Measurements from ENCODE around the gene MFAP4. TPM values are rescaled to one million over a fixed set of nuclear protein-coding genes. Genes with fewer than 3 reads are reported as not detected.

MFAP4 gene
- total RNA-seq, 4 donors from 2014 or later, result 30.6 to 131 (median 53.4) TPM

DNA sequence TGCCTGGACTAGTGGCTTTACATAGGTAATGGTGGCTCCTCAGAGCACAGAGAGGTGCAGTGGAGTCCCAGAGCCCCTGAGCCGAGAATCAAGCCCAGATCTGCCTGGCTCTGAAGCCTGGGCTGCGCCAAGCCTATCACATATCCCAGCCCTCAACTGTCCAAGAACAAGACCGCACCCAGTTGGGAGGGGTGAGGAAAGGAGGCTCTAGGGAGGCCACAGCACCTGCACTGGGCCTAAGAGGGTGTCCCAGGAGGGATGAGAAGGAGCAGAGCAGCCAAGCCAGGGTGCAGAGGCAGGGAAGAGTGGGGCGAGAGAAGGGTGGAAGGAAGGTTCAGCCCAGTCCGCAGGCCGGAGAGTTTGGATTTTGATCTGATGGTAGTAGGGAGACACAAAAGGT, 23.1 kb upstream of the MFAP4 start:
- peaks cover 0 to 12% (median 0%) of the 10 kb centered on the region in 4 donors for H3K4me1 ChIP-seq
- no peak overlapping the region for H3K27ac ChIP-seq
- no peaks in the 10 kb centered on the region for H3K36me3 ChIP-seq
- H3K4me3 ChIP-seq, result no peak overlapping the region
- no peaks in the 10 kb centered on the region for H3K9me3 ChIP-seq
- TF ChIP-seq, protein P1, sequence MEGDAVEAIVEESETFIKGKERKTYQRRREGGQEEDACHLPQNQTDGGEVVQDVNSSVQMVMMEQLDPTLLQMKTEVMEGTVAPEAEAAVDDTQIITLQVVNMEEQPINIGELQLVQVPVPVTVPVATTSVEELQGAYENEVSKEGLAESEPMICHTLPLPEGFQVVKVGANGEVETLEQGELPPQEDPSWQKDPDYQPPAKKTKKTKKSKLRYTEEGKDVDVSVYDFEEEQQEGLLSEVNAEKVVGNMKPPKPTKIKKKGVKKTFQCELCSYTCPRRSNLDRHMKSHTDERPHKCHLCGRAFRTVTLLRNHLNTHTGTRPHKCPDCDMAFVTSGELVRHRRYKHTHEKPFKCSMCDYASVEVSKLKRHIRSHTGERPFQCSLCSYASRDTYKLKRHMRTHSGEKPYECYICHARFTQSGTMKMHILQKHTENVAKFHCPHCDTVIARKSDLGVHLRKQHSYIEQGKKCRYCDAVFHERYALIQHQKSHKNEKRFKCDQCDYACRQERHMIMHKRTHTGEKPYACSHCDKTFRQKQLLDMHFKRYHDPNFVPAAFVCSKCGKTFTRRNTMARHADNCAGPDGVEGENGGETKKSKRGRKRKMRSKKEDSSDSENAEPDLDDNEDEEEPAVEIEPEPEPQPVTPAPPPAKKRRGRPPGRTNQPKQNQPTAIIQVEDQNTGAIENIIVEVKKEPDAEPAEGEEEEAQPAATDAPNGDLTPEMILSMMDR (IDR thresholded peaks at IDR 0.05), result no peak
- TF ChIP-seq POLR2A (IDR thresholded peaks at IDR 0.05) (no peak), EP300 (IDR thresholded peaks at IDR 0.05) (no peak)
- H3K27me3 ChIP-seq, result no peaks in the 10 kb centered on the region
- no peak for DNase-seq (ENCODE audit: low spot score in 2 of 2)
- 93% methylated on average over 4 to 6 of the region's 6 CpGs for WGBS, 2 donors

DNA sequence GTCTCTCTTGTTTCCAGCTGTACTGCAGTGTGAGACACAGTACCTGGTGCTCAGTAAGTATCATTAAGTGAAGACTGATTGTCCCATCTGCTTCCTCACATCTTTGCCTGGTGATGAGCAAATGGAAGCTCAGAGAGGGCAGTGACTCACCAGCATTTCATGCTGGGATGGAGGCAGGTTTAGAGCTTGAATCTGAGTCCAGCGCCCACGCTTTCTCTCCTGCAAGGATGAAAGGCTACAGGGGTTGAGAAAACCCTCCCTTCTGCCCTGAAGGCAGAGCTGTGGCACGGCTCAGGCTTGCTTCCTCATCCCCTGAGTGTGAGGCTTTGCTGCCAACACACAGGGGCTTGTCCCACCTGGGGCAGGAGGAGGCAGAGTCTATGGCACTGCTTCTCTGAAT, 22.5 kb upstream of the MFAP4 start:
- TF ChIP-seq, protein P1 (IDR thresholded peaks at IDR 0.05), result no peak
- no peak for TF ChIP-seq POLR2A (IDR thresholded peaks at IDR 0.05)
- no peak for TF ChIP-seq EP300 (IDR thresholded peaks at IDR 0.05)
- H3K27me3 ChIP-seq, result no peaks in the 10 kb centered on the region
- H3K27ac ChIP-seq, result no peak overlapping the region
- 76 to 91% methylated on average over 3 of the region's 3 CpGs for WGBS, 2 donors
- H3K4me3 ChIP-seq, result no peak overlapping the region
- H3K36me3 ChIP-seq, result no peaks in the 10 kb centered on the region
- H3K4me1 ChIP-seq, result peaks cover 0 to 12% (median 0%) of the 10 kb centered on the region in 4 donors
- no peaks in the 10 kb centered on the region for H3K9me3 ChIP-seq
- DNase-seq (ENCODE audit: low spot score in 2 of 2), result no peak

DNA sequence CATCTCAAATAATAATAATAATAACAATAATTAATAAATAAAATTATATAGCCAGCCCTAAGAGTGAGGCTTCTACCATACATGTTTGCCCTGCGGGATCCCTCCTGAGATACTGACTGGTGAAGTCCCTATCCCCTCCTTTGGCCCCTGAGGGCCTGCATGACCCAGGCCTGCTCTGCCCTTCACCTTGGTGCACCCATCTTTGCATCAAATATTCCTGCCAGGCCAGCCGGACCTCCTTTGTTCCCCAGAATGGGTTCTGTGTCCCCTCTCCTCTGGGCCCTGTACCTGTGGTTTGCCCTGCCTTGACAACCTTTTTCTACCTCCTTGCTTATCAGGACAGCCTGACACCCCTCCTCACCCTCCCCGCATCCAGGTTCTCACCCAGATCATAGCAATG, 22.1 kb upstream of the MFAP4 start:
- no peak for DNase-seq (ENCODE audit: low spot score in 2 of 2)
- Histone ChIP-seq H3K27me3 (no peaks in the 10 kb centered on the region), H3K36me3 (no peaks in the 10 kb centered on the region), H3K4me3 (no peak overlapping the region), H3K9me3 (no peaks in the 10 kb centered on the region), H3K4me1 (peaks cover 0 to 12% (median 0%) of the 10 kb centered on the region in 4 donors), H3K27ac (no peak overlapping the region)
- WGBS, 2 donors, result 94 to 96% methylated on average over 3 of the region's 3 CpGs
- TF ChIP-seq, protein P1 (IDR thresholded peaks at IDR 0.05), result no peak
- TF ChIP-seq EP300 (IDR thresholded peaks at IDR 0.05) (no peak), POLR2A (IDR thresholded peaks at IDR 0.05) (no peak)

DNA sequence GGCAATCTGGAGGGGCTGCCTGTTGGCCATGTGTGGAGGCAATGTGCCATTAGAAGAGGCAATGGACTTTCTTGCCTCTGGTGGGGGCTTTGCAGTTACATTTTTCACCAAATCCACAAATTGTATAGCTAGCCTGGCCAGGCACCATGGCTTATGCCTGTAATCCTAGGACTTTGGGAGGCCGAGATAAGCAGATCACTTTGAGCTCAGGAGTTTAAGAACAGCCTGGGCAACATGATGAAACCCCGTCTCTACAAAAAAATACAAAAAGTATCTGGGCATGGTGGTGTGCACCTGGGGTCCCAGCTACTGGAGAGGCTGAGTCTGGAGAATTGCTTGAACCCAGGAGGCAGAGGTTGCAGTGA, 21.3 kb upstream of the MFAP4 start:
- H3K36me3 ChIP-seq, result no peaks in the 10 kb centered on the region
- H3K27ac ChIP-seq, result no peak overlapping the region
- H3K4me3 ChIP-seq, result no peak overlapping the region
- peaks cover 0 to 12% (median 0%) of the 10 kb centered on the region in 4 donors for H3K4me1 ChIP-seq
- DNase-seq (ENCODE audit: low spot score in 2 of 2), result no peak
- no peaks in the 10 kb centered on the region for H3K9me3 ChIP-seq
- no peaks in the 10 kb centered on the region for H3K27me3 ChIP-seq
- WGBS, 2 donors, result 97 to 100% methylated on average over 2 of the region's 2 CpGs
- TF ChIP-seq POLR2A (IDR thresholded peaks at IDR 0.05) (no peak), EP300 (IDR thresholded peaks at IDR 0.05) (no peak)
- TF ChIP-seq, protein P1 (IDR thresholded peaks at IDR 0.05), result no peak

DNA sequence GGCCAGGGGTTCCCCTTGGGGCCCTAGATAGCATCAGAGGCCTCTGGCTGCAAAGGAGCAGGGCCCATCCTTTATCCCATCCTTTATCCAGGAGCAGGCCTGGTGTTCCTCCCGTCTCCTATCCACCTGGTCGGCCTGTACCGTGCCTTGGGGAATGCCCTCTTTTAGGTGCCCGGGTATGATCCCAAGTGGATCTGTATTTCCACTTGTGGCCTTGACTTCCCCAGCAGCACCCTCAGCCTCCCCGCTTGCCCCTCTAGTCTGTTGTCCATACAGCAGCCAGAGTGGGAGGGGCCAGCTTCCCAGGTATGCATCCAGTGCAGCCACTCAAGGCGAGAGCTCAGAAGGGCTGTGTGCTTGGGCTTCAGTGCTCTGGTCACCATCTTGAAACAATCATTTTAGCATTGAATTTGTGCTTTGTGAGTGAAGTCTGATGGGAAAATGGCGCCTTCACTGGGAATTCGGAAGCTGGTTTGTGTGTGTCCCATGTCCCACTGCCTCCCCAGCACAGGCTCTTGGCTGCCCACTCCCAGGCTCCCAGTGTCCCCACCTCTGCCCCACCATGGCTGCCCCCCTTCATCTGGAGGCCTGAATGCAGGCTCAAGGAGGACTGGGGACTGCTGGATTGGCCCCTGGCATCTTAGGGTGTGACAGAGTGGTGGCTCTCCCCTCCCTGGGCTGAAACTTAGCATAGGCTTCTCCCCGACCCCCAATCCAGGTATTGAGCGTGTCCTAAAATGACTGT, 20.8 kb upstream of the MFAP4 start:
- Histone ChIP-seq H3K27ac (no peak overlapping the region), H3K27me3 (no peaks in the 10 kb centered on the region), H3K4me3 (no peak overlapping the region), H3K4me1 (peaks cover 0 to 12% (median 0%) of the 10 kb centered on the region in 4 donors), H3K9me3 (no peaks in the 10 kb centered on the region), H3K36me3 (no peaks in the 10 kb centered on the region)
- DNase-seq (ENCODE audit: low spot score in 2 of 2), result no peak
- TF ChIP-seq, protein P1 (IDR thresholded peaks at IDR 0.05), result no peak
- TF ChIP-seq EP300 (IDR thresholded peaks at IDR 0.05), result no peak
- TF ChIP-seq POLR2A (IDR thresholded peaks at IDR 0.05), result no peak
- 94 to 100% methylated on average over 9 to 10 of the region's 10 CpGs for WGBS, 2 donors
